WTC11 (cell line): ENCODE measurements around the gene MSI2.

Experiments used
- AFF4 ChIP-seq: sonication (generic); formaldehyde crosslinking; IDR thresholded peaks from 2 replicates; pipeline ENCODE4 v1.8.1; 2023; ENCODE audit warnings: mild to moderate bottlenecking, missing genetic modification reagents, borderline replicate concordance
- HMGXB4 ChIP-seq: sonication (generic); formaldehyde crosslinking; IDR thresholded peaks from 2 replicates; pipeline ENCODE4 v1.8.1; 2023; ENCODE audit warnings: mild to moderate bottlenecking, moderate library complexity, missing genetic modification reagents
- JUN ChIP-seq: sonication (generic); formaldehyde crosslinking; IDR thresholded peaks from 2 replicates; pipeline ENCODE4 v1.8.0; 2023; ENCODE audit warnings: mild to moderate bottlenecking, missing genetic modification reagents
- ZNF121 ChIP-seq: sonication (generic); formaldehyde crosslinking; IDR thresholded peaks from 2 replicates; pipeline ENCODE4 v1.8.0; 2023; ENCODE audit warnings: missing genetic modification reagents
- TF ChIP-seq, protein P1 (sequence below): fragments of 200-600 bp; IDR thresholded peaks from 2 replicates; pipeline ENCODE4 v1.8.0; 2022; ENCODE audit warnings: antibody characterized with exemption
- TF ChIP-seq, protein P2 (sequence below): sonication (generic); formaldehyde crosslinking; IDR thresholded peaks from 2 replicates; pipeline ENCODE4 v1.8.0; 2022; ENCODE audit warnings: mild to moderate bottlenecking, missing genetic modification reagents

DNA sequence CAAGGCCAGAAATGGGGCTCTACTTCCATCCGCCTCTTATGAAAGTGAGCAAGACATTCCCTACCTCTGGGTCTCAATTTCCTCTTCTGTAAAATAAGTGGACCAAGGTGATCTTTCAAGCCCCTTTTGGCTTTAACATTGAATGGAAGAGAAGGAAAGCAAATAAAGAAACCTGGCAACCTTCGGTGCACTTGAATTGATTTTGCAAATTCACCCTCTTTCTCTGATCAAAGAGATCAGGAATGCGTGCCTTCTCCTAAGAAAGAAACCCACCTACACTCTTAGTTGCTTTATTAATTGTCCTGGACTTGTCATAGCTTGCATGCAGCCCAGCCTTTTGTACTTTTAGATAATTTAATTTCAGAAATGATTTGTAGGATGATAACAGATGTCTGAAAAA lies 3.0 kb downstream of the MSI2 start:
- TF ChIP-seq, protein P1, sequence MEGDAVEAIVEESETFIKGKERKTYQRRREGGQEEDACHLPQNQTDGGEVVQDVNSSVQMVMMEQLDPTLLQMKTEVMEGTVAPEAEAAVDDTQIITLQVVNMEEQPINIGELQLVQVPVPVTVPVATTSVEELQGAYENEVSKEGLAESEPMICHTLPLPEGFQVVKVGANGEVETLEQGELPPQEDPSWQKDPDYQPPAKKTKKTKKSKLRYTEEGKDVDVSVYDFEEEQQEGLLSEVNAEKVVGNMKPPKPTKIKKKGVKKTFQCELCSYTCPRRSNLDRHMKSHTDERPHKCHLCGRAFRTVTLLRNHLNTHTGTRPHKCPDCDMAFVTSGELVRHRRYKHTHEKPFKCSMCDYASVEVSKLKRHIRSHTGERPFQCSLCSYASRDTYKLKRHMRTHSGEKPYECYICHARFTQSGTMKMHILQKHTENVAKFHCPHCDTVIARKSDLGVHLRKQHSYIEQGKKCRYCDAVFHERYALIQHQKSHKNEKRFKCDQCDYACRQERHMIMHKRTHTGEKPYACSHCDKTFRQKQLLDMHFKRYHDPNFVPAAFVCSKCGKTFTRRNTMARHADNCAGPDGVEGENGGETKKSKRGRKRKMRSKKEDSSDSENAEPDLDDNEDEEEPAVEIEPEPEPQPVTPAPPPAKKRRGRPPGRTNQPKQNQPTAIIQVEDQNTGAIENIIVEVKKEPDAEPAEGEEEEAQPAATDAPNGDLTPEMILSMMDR, result no peak
- TF ChIP-seq HMGXB4, result no peak
- TF ChIP-seq, protein P2, sequence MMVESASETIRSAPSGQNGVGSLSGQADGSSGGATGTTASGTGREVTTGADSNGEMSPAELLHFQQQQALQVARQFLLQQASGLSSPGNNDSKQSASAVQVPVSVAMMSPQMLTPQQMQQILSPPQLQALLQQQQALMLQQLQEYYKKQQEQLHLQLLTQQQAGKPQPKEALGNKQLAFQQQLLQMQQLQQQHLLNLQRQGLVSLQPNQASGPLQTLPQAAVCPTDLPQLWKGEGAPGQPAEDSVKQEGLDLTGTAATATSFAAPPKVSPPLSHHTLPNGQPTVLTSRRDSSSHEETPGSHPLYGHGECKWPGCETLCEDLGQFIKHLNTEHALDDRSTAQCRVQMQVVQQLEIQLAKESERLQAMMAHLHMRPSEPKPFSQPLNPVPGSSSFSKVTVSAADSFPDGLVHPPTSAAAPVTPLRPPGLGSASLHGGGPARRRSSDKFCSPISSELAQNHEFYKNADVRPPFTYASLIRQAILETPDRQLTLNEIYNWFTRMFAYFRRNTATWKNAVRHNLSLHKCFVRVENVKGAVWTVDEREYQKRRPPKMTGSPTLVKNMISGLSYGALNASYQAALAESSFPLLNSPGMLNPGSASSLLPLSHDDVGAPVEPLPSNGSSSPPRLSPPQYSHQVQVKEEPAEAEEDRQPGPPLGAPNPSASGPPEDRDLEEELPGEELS (CRISPR knock-in tag), result no peak
- no peak for TF ChIP-seq JUN (CRISPR knock-in tag)
- TF ChIP-seq AFF4, result no peak
- no peak for TF ChIP-seq ZNF121 (CRISPR knock-in tag)
